Activated naive CD4-positive, alpha-beta T cell treated with Interleukin-2 at 50 U/mL for 16 hours (primary cell): Measurements from ENCODE around the gene THAP10.
A peak's percentile ranks its signal among the peaks of the same experiment; 100 is the strongest.
"Not testable (repeated sequence)": the region's sequence is repeated elsewhere in the genome, so short reads cannot be mapped to it uniquely, and the experiment has no call there.

Source experiments
- DNase-seq: peaks from one replicate; pipeline ENCODE4 v3.0.0-alpha.2; 2020

The THAP10 gene

DNA sequence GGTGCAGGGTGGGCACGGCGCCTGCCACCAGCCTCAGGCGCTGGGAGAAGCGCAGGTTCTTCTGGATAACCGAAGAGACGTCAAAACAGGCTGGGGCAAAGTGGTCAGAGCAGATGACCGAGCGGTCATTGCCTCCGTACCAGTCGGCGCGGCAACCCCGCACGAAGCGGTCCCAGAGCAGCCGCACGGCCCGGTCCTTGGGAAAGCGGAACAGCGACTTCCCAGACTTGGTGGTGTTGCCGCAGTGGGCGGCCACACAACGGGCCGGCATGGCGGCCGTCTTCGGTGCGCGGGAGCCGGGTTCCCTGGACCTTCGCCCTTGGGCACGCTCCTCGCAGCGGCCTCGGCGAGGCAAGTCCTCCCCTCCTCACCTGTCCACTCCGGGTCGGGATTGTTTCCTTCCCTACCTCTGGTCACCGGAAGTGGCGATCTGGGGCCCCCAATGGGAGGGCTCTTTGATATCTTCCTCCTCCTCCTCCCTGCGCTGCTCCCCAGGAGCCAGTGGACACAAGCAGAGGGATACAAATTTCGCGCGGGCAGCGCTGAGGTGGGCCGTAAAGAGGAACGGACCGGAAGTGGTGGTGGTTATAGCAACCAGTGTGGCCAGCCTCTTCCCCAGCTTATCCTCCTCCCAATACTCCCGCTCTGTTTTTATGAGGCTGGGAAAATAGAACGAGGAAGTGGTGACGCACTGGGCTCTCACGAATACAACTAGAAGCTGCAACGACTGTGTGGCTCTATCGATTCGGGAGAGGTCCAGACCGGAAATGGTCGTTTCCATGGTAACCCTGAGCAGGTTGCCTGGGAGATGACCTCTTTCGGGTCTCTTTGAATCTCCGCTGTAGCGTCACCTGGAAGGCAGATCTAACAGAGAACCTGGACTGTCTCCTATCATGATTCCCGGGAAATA, at the start of gene THAP10, which contains the start of gene LRRC49:
Gene THAP10 (minus strand): TSS at position 432 of the 910 bp plus-strand sequence. CDS start 161 bp downstream, at position 271.
Gene LRRC49 (plus strand): TSS at position 825 of the 910 bp plus-strand sequence. CDS start 69 bp downstream, at position 894.
- peak; percentile 33 for DNase-seq

DNA sequence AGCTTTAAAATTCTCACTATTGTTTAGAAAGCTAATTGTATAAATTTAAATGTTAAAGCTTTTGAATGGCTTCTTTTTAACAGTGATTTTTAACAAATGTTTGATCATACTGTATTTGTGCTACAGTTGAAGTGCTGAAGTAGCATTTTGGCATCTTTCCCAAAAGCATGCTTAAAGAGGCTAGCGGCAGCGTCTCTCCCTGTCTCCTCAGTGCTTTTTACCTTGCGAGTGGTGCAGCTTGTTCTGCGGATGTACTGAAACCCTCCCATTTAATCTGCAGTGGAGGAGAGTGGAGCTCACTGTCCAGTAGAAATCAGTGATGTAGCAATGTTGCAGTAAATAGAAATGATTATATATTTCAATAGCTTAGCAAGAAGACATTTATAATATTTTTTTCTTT, 44.1 kb upstream of the THAP10 start:
- no peak for DNase-seq

DNA sequence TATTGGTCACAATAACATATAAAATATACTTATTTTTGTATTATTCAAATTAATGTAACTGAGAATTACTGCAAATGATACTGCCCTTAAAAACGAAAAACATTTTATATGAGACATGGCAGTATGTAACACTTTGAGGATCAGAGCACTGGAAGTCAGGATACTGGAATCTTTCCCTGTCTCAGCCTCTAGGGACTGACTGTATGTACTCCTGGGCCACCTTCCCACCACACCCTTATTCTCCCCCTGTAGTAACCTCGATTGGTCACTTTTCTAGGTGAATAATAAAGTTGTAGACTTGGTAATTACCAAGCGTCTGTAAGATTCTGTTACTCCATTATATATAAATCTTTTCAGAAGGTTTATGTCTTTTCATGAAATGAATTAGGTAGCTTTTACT, 43.4 kb upstream of the THAP10 start:
- DNase-seq, result no peak

DNA sequence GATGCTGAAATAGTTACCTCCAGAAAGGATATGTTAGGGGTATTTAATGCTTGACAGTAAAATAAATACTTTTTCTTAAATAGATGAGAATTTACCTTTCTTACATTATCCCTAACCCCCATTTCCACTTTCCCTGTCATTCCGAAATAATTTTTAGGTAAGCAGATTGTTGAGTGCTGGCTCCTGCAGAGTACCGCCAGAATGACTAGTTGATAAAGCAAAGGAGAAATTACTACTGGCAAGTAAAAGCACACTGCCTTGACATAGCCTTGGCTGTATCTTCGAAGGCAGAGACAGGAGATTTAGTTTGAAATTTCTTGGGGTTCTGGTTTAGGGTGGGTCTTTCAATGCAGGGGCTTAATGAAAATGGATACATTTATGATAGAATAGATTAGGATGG, 41.2 kb upstream of the THAP10 start:
- no peak for DNase-seq

DNA sequence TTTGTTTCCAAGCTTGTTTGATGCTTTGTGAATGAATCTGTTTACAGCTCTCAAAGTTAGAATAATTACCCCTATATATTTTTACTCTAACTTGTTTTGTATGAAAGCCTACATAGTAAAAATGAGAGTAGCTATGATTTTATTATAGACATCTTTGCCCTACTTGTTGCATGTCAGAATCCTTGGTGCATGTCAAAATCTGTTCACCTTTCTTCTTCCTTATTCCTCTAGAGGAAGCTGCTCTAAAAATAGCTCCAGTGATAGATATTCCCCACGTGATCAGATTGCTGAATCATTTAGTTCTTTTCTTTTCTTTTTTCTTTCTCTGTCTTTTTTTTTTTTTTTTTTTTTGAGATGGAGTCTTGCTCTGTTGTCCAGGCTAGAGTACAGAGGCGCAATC, 40.2 kb upstream of the THAP10 start:
- no peak for DNase-seq

DNA sequence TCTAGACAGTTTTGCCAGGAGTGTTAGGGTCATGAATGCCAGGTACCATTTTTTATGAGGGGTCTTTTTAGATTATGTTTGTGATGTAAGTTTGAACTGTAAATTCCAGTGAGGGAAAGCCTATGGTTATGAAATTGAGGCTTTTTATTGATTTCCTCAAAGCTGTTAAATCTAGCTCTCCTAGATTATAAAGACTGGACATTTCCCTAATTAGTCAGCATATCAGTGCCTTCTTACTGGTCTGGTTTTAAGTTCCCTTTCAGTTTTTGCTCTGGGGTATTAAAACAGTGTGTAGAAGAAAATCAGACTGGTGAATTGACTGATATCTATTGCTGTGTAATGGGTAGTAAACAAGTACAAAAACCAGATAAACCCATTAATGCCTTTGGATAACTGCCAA, 39.6 kb upstream of the THAP10 start:
- no peak for DNase-seq

DNA sequence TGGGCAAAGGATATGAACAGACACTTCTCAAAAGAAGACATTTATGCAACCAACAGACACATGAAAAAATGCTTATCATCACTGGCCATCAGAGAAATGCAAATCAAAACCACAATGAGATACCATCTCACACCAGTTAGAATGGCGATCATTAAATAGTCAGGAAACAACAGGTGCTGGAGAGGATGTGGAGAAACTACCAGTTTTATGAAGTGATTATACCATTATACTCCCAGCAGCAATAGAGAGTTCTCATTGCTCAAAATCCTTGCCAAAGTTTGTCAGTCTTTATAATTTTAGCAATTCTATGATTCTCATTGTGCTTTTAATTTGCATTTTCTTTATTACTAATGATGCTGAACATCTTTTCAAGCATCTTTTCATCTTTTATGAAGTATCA, 34.7 kb upstream of the THAP10 start:
- not testable (repeated sequence) for DNase-seq

DNA sequence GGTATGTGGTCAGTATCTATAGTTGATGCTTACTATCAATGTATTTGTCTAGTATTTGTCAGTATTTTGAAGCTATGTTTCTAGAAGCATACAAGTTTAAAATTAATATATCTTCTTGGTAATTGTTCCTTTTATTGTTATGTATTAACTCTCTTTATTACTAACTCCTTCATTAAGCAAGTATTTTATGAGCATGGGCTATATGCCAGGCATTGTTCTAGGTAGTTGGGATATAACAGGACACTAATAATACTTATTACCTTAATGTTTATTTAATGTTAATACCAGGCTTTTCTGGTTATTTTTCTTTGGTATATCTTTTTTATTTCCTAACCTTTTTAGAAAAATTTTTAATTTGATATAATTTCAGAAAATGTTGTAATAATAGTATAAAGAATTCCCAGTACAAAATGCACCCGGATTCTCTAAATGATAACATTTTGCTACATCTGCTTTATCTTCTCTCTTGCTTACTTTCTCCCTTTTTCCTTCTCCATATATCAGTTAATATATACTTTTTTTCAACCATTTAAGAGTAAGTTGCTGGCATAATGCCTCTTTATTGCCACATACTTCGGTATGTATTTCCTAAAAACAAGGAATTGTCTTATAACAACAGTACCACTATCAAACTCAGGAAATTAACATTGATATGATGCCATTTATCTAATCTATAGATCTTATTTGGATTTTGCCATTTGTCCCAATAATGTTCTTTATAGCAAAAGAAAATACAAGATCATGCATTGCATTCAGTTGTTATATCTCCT, 31.3 kb upstream of the THAP10 start:
- DNase-seq, result no peak

DNA sequence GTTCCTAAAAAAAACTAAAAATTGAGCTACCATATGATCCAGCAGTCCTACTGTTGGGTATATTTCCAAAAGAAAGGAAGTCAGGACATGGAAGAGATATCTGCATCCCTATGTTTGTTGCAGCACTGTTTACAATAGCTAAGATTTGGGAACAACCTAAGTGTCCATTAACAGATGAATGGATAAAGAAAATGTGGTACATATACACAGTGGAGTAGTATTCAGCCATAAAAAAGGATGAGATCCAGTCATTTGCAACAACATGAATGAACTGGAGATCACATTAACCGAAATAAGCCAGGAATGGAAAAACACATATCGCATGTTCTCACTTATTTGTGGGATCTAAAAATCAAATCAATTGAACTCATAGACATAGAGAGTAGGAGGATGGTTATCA, 29.9 kb upstream of the THAP10 start:
- no peak for DNase-seq

DNA sequence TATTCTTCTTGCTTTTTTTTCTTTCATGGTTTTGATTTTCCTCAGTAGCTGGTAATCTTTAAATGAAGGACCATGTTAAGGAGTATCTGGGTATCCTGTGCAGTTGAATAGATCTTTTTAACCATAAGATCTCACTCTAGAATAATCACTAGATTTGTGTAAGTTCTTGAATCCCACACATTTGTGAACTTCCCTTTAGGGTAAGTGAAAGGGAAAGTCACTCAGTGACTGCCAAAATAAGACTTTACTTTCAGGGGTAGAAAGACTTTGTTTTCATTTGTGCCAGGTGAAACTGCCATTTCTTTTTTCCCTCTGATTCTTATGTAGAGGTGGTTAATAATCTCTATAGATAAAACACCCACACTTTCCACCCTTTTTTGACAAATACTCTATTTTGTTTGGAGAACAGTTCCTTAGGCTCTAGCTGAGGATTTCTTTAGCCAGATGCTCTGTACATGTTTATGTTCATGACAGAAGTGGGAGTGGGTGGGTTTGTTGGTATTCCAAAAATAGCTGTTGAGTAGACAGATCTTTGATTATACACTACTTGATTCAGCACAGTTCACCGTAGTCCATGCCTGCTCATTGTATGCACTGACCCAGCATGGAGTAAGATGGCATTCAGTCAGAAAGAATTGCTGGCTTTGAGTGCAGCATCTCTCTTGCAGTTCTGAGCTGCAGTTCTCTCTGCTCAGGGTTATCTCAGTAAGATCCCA, 28.9 kb upstream of the THAP10 start:
- DNase-seq, result no peak

DNA sequence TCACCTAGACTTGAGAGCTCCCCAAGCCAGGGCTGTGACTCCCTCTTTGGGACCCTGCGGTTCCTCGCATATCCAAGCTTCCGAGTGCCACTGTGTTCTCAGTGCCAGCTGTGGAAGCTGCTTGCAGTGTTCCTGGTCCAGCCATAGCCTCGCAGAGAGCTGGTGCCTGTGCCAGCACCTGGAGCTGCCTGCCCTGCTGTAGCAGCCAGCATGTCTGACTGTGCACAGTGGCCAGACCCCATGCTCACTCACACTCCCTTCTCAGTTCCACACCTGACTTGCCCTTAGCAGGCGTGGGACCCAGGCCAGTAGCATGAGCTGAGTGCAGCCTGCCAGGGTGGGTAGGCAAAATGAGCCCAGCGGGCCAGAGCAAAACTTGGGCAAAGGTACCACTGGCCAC, 25.7 kb upstream of the THAP10 start:
- no peak for DNase-seq

DNA sequence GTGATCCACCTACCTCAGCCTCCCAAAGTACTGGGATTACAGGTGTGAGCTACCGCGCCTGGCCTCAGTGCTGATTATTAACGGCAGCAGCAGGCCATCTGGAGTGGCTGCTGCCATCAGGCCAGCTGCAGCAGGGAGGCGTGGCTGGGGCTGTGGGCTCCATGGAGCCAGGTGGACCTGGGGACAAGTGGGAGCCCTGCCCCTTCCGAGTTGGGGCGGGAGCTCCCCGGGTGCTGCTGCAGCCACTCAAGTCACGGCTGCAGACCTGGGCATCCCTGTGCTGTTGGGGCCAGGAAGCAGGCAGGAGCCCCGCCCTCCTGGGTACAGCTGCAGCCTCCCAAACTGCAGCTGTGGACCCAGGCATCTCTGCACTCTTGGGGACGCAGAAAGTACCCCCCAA, 24.3 kb upstream of the THAP10 start:
- no peak for DNase-seq

DNA sequence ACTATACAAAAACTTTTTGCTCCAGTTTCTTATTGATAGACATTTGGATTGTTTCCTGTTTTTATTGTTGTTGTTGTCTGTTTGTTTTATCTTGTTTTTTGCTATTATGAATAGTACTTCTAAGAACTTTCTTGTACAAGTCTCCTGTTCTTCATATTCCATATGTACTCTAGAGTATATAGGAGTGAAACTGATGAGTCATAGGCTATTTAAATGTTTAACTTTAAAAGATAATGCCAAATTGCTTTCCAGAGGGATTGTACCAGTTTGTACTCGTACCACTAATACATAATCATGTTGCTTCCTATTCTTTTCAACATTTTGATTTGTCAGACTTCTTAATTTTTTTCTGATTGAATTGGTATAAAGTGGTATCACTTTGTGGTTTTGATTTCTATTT, 20.0 kb upstream of the THAP10 start:
- DNase-seq, result no peak

DNA sequence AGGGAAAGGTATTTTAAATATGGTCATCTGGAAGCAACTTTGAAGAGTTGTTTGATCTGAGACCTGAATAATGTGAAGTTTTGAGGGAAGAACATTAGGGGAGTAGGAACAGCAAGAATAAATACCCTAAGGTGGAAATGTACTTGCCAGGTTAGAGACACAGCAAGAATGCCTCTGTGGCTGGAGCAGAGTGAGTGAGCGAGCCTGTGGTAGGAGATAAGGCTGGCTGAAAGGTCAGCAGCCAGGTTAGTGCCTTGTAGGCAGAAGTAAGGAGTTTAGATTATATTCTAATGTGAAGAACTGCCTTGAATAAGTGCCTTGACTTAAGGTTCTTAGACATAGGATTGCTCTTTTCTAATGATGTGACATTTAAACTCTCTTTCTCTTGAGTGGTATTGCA, 18.7 kb upstream of the THAP10 start:
- no peak for DNase-seq

DNA sequence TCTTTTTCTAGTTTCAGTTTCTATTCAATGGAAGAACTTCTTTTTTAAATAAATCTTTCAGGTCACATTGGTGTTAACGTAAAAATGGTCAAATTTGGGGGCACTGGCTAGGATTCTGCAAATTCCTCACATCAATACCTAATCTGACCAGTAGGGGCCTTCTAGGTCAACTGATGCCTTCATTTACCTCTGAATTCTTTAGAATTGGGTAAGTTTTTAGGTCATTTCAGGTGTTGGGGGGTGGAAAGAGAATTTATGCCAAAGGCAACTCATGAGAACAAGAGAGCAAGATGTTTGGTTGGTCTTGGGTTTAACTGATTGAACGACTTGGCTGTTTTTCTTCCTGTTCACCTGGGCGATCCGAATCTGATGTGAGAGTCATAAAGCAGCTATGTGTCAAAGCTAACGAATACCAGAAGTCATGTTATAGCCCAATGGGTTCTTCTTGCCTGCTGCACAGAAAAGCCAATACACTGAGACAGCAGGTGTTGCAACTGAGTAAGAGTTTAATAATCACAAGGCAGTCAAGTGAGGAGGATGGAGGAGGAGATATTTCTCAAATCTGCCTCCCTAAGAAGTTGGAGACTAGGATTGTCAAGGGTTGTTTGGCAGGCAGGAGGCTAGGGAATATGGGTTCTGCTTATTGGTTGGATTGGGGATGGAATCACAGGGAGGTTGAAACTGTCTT, 15.7 kb upstream of the THAP10 start:
- DNase-seq, result no peak

DNA sequence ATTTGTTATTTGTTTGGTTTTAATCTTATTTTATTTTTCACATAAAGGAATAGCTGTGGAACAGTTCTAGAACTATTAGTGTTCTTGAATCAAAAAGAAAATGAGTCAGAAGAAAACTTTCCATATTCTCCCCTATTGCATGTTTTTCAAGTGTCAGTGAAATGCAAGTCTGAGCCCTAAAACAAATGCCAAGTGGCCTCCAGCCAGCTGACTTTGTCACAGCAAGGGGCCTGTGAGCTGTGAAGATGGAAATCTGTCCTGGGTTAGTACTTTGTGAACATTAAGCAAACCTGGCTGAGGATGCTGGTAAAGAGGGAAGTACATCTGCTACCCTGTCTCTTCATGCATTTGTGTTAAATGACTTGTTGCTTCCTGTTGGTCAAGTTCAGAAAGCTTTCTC, 14.6 kb upstream of the THAP10 start:
- no peak for DNase-seq

DNA sequence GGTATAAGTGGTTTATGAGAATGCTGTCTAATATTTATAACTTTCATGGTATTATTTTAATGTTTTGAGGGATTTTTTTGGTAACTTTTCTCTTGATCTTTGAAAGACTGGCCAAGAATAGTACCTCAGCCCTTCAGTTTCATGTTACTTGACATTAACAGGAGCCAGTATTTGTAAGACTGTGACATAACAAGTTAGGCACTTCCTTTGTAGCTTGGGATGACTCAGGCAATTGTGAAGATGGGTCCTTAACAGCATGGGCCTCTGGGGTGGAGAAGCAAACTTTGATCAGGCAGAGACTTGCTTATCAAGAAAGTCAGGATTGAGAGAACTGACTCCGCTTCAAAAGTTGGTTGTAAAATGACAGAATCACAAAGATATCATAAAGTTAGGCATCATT, 9.9 kb upstream of the THAP10 start:
- no peak for DNase-seq

DNA sequence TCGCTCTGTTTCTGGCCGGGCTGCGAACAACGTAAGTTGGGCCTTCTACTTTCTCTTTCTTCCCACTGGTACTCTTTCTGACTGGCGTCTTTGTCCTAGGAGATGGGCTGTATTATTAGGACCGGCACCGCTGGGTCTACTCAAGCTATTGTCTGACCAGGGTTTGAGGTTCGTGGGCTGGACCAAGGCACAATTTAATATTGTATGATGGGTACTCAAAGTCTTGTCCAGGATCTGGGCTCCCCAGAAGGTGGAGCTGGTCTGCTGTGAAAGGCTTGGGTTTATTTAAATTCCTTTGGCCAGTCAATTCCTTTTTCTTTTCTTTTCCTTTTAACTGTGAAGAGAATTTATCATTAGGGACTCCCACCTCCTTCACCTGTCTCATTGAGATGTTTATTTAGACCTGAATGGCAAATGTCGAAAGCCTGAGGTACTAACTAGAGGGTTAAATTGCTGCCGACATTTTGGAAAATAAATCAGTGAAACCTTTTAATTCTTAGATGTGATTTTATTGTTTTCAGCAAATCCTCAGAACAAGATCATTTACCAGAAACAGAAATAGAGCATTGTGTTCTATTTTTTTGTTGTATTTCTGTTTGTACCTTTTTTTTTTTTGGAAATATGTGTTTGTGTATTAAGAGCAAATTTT, 803 bp upstream of the THAP10 start:
- DNase-seq, result no peak

DNA sequence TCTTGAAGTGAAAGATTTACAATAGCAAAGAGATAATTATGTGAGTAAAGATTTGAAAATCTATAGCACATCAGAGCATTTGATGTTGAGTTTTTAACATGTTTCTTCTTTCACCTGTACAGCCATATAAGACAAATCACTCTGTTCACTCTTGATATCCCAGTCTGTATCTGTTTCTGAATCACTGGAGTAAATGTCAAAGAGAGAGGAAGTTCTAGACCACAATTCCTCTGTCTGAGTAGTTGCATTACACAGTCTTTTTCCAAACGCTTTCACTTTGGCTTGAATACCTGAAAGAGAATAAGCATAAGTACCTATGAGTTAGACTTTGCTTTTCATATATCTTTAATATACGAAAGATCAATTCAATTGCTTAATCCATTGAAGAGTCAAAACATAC, 9.9 kb downstream of the THAP10 start:
- no peak for DNase-seq

DNA sequence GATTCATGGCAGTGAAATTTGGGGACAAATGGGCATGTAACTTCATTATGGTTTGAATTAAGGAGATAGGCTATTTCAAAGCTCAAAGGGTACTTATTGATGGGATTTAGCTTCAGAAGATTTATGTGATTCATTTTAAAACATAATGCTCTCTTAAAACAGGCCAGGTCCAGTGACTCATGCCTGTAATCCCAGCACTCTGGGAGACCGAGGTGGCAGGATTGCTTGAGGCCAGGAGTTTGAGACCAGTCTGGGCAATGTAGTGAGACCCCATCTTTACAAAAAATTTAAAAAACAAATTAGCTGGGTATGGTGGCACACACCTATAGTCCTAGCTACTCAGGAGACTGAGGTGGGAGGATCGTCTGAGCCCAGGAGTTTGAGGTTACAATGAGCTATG, 11.5 kb downstream of the THAP10 start:
- no peak for DNase-seq

DNA sequence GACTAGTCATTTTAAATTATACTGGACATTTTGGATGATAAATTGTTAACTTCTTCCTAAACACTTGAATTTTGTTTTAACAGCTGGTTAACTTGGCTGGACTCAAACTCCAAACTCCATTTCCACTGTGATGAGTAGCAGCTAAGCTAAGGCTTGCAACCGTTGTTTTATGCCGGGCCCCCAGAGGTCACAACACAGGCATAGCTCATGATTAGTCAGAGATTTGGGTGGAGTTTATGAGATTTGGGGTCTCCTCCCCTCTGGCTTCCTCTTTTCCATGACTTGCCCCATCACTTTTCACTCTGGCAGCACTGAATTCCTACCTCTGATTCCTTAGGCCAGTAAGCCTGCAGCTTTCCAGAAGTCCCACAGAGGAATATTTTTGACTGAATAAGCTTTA, 12.8 kb downstream of the THAP10 start:
- no peak for DNase-seq

DNA sequence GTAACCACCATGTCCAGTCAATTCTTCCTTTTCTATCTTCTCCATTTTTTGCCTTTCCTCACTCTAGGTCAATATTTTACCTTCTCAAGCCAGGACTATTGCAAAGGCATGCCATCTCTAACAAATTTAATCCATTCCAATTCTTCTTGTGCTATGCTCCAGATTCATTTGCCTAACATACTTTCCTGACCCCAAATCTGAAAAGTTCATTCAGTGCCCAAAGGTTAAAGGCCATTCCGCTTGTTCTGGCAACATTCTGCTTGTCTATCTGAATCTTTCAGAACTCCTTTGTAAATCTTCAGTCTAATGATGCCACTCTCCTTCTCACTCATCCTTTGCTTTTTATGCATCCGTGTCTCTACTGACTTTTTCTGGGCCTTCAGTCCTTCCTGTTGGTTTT, 15.6 kb downstream of the THAP10 start:
- DNase-seq, result no peak
